Activated CD4-positive, alpha-beta T cell treated with anti-CD3 and anti-CD28 coated beads for 24 hours (primary cell): ENCODE measurements around the gene PKP1.

Experiments used
- DNase-seq, 2 donors: peaks; one replicate each; pipeline ENCODE4 v3.0.0-alpha.2; 2020; ENCODE audit warnings: low read depth in 2 of 2

PKP1 gene

GRCh38 chr1:201369209-201369608 is 85.9 kb downstream of the PKP1 start:
- DNase-seq = no peak

- DNase-seq = no peak
Observed at GRCh38 chr1:201370500-201370899, 87.2 kb downstream of the PKP1 start.

- no peak for DNase-seq
Observed at GRCh38 chr1:201371276-201371675, 88.0 kb downstream of the PKP1 start.

- no peak for DNase-seq
Observed at GRCh38 chr1:201371792-201372191, 88.5 kb downstream of the PKP1 start.

- DNase-seq = no peak
Observed at GRCh38 chr1:201374364-201374763, 91.1 kb downstream of the PKP1 start.

GRCh38 chr1:201375169-201375568 is 91.9 kb downstream of the PKP1 start:
- DNase-seq = no peak

GRCh38 chr1:201376107-201376463 is 92.8 kb downstream of the PKP1 start:
- no peak for DNase-seq

- no peak for DNase-seq
Observed at GRCh38 chr1:201376464-201377374, 93.4 kb downstream of the PKP1 start.

- DNase-seq = no peak
Observed at GRCh38 chr1:201377611-201378092, 94.3 kb downstream of the PKP1 start, which contains the start of gene TNNT2. Gene TNNT2, minus strand, starts transcription at chr1:201377680. Its CDS starts 4,426 bp downstream, at chr1:201373254.

GRCh38 chr1:201378804-201379203 is 95.5 kb downstream of the PKP1 start:
- no peak for DNase-seq

- DNase-seq = no peak
Observed at GRCh38 chr1:201379733-201380242, 96.5 kb downstream of the PKP1 start.

- no peak for DNase-seq
Observed at GRCh38 chr1:201381130-201381529, 97.8 kb downstream of the PKP1 start.
